WTC11 (cell line): ENCODE results near the gene SLC41A3.

Experiments used
- ATF2 ChIP-seq: sonication (generic); formaldehyde crosslinking; IDR thresholded peaks from 2 replicates; pipeline ENCODE4 v1.8.1; 2022; ENCODE audit warnings: low read depth, missing genetic modification reagents, borderline replicate concordance
- ATF3 ChIP-seq: sonication (generic); formaldehyde crosslinking; conservative IDR thresholded peaks from 2 replicates; pipeline ENCODE4 v1.8.1; 2022; ENCODE audit warnings: mild to moderate bottlenecking, missing genetic modification reagents
- CTCF ChIP-seq: fragments of 200-600 bp; IDR thresholded peaks from 2 replicates; pipeline ENCODE4 v1.8.0; 2022; ENCODE audit warnings: antibody characterized with exemption
- E2F5 ChIP-seq: sonication (generic); formaldehyde crosslinking; IDR thresholded peaks from 2 replicates; pipeline ENCODE4 v1.8.1; 2022; ENCODE audit warnings: mild to moderate bottlenecking, moderate library complexity, missing genetic modification reagents
- GRHL2 ChIP-seq: fragments of 250-450 bp; sonication (Bioruptor Pico); IDR thresholded peaks from 2 replicates; pipeline ENCODE4 v1.8.0; 2022; ENCODE audit warnings: mild to moderate bottlenecking, moderate library complexity; ENCODE audit not compliant: insufficient replicate concordance, severe bottlenecking
- IRF2 ChIP-seq: sonication (generic); formaldehyde crosslinking; IDR thresholded peaks from 2 replicates; pipeline ENCODE4 v1.8.0; 2022; ENCODE audit warnings: low read depth, missing genetic modification reagents, borderline replicate concordance
- JAZF1 ChIP-seq: fragments of 250-450 bp; sonication (Bioruptor Pico); IDR thresholded peaks from 2 replicates; pipeline ENCODE4 v1.9.0; 2021; ENCODE audit warnings: moderate library complexity, mild to moderate bottlenecking, inconsistent platforms
- ZNF317 ChIP-seq: sonication (generic); formaldehyde crosslinking; IDR thresholded peaks from 2 replicates; pipeline ENCODE4 v1.8.1; 2023; ENCODE audit warnings: low read depth, mild to moderate bottlenecking, moderate library complexity, missing genetic modification reagents, borderline replicate concordance
- ZNF423 ChIP-seq: fragments of 250-450 bp; sonication (Bioruptor Pico); IDR thresholded peaks from 2 replicates; pipeline ENCODE4 v2.1.2; 2022; ENCODE audit warnings: mild to moderate bottlenecking, moderate library complexity
- TF ChIP-seq, protein P1 (sequence below): sonication (generic); formaldehyde crosslinking; conservative IDR thresholded peaks from 2 replicates; pipeline ENCODE4 v1.8.1; 2023; ENCODE audit warnings: mild to moderate bottlenecking, low read depth, missing genetic modification reagents, moderate library complexity
- TF ChIP-seq, protein P2 (sequence below): sonication (generic); formaldehyde crosslinking; IDR thresholded peaks from 2 replicates; pipeline ENCODE4 v1.8.0; 2022; ENCODE audit warnings: mild to moderate bottlenecking, missing genetic modification reagents

GRCh38 chr3:126014252-126014651 lies 69.7 kb downstream of the SLC41A3 start:
- TF ChIP-seq JAZF1 (CRISPR knock-in tag) (no peak), GRHL2 (CRISPR knock-in tag) (no peak), CTCF (no peak), ATF2 (no peak), ZNF317 (no peak), ATF3 (CRISPR knock-in tag) (no peak), ZNF423 (CRISPR knock-in tag) (no peak), E2F5 (no peak), IRF2 (CRISPR knock-in tag) (no peak)
- TF ChIP-seq, protein P1, sequence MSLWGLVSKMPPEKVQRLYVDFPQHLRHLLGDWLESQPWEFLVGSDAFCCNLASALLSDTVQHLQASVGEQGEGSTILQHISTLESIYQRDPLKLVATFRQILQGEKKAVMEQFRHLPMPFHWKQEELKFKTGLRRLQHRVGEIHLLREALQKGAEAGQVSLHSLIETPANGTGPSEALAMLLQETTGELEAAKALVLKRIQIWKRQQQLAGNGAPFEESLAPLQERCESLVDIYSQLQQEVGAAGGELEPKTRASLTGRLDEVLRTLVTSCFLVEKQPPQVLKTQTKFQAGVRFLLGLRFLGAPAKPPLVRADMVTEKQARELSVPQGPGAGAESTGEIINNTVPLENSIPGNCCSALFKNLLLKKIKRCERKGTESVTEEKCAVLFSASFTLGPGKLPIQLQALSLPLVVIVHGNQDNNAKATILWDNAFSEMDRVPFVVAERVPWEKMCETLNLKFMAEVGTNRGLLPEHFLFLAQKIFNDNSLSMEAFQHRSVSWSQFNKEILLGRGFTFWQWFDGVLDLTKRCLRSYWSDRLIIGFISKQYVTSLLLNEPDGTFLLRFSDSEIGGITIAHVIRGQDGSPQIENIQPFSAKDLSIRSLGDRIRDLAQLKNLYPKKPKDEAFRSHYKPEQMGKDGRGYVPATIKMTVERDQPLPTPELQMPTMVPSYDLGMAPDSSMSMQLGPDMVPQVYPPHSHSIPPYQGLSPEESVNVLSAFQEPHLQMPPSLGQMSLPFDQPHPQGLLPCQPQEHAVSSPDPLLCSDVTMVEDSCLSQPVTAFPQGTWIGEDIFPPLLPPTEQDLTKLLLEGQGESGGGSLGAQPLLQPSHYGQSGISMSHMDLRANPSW = no peak
- TF ChIP-seq, protein P2, sequence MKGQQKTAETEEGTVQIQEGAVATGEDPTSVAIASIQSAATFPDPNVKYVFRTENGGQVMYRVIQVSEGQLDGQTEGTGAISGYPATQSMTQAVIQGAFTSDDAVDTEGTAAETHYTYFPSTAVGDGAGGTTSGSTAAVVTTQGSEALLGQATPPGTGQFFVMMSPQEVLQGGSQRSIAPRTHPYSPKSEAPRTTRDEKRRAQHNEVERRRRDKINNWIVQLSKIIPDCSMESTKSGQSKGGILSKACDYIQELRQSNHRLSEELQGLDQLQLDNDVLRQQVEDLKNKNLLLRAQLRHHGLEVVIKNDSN (CRISPR knock-in tag) = no peak
